H1 (cell line): ENCODE measurements around the gene CDCP1.

Source experiments
- CREB1 ChIP-seq: IDR thresholded peaks from 2 replicates; pipeline ENCODE4 v1.6.1; 2012; ENCODE audit warnings: inconsistent platforms
- POLR2AphosphoS5 ChIP-seq: IDR thresholded peaks from 2 replicates; pipeline ENCODE4 v1.6.1; 2011; ENCODE audit warnings: low read depth, low read length
- YY1 ChIP-seq: IDR thresholded peaks from 2 replicates; pipeline ENCODE4 v1.6.1; 2011; ENCODE audit warnings: low read depth, mild to moderate bottlenecking, low read length

GRCh38 chr3:45167011-45167911 is 21.1 kb upstream of the CDCP1 start:
- TF ChIP-seq CREB1 (0 out of 2 replicates have a peak, but pooled peaks have one; percentile 19), YY1 (no peak), POLR2AphosphoS5 (peak; percentile 76)
